GM18499 (cell line): ENCODE data around the gene IFI27L1.
"Not testable (repeated sequence)": the region's sequence is repeated elsewhere in the genome, so short reads cannot be mapped to it uniquely, and the experiment has no call there.

ENCODE experiments used
- ATAC-seq: cut with Tn5 transposase; IDR thresholded peaks from one replicate; pipeline ENCODE4 v1.9.1; 2021; ENCODE audit warnings: moderate number of reproducible peaks; ENCODE audit not compliant: insufficient read depth, unreplicated experiment

Gene IFI27L1

DNA sequence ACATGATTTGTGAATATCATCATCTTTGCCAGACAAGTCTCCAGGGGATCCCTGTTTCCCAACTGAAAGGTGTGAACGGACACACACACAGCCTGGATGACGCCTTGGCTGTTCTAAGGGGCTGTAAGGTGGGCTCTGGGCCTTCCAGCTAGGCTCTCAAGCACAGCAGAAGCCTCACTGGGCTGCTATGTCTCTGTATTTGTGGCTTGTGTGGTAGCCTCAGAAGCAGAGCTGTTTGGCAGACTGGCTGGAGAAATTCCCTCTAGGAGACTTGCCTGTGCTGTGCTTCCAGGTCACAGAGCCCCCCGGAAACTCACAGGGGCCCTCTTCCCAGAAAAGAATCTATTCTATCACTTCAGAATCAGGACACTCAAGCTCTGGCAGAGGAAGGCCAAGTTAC, 33.5 kb upstream of the IFI27L1 start:
- no peak for ATAC-seq

DNA sequence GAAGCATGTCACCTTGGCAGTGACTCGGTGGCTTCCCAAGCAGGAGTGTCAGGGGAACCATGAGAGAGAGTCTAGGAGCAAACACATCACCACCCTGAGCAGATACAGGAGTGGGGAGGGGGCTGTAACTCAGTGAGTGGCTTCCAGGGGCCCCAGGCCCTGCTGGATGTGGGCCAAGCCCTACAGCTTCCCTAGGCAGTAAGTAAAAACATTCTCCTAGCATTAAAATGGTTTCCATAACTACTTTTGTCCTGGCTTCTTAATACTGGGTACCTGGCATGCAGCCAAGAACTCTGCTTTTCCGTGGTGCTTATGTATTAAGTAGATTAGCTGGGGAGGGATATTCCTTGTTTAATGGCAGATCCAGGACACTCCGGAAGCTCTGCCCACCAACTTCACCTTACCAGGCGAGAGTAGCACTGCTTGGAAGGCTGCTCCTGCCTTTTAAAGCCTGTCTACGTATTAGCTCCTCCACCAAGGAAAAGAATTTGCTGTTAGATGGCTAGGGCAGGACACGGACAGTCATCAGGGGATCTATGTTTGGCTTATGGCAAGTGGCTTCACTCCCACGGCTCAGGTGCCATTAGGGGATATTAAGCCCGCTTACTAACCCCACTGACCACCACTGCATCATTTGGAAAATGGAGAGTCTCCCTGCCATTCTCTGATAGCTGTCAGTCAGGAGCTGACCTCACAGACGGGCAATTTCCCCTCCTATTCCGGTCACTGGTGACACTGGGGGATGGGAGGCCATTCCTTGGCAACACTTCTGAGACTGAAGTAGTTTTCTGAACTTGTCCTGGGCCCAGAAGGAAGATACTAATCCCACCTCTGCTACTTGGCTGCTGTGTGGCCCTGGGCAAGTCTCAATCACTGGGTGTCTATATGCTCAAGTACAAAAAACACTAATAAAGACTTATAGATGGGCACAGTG, 32.2 kb upstream of the IFI27L1 start:
- ATAC-seq = no peak

DNA sequence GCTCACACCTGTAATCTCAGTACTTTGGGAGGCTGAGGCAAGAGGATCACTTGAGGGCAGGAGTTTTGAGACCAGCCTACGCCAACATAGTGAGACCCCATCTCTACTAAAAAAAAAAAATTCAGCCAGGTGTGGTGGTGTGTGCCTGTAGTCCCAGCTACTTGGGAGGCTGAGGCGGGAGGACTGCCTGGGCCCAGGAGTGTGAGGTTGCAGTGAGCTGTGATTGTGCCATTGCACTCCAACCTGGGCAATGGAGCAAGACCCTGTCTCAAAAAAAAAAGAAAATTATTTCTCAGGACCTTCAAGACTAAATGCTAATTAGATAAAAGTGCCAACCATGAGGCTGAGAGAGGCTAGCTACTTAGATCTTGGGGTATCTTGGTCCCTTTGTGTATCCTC, 31.5 kb upstream of the IFI27L1 start:
- no peak for ATAC-seq

DNA sequence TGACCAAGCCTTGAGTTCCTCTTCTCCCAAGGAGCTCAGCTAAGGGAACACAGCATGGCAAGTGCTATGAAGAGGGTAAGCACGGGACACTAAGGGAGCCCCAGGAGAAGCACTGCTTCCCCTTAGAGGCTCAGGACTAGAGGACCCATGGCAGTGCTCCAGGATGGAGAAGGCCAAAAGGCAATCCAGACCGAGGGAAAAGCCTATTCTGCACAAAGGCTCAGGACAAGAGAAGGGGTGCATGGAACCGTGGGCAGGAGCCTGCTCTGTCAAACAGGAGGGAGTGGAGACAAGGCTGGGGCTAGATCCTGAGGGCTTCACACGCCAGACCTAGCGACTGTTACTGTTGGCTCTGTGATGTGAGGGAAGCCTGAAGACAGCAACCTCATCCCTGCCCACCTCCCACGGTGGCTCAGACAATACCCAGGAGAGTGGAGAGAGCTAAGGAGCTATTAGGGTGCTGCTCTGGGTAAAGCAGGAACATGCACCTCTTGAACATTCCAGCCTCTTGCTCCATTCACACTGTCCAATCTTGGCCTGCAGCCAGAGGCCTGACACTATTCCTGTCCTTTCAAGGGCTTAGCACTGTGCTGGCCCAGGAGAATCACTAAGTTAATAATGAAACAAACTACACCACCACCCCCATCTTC, 30.8 kb upstream of the IFI27L1 start:
- no peak for ATAC-seq

DNA sequence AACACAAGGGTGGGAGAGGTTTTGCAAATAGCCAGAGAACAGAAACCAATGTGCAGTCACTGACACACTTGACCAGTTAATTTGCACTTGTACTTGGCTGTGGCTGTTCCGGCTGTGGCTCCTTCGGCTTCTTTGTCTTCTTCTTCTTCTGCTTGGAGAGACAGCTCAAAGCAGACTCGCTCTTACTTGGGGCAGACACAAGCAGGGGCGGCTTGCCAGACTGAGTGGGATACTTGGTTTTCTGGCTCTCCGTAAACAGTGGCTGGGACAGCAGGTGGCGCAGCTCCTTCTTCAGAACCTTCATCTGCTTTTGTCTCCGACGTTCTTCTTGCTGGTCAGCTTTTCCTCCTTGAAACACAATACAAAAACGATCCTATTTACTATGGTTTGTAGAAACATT, 30.0 kb upstream of the IFI27L1 start:
- ATAC-seq = no peak

DNA sequence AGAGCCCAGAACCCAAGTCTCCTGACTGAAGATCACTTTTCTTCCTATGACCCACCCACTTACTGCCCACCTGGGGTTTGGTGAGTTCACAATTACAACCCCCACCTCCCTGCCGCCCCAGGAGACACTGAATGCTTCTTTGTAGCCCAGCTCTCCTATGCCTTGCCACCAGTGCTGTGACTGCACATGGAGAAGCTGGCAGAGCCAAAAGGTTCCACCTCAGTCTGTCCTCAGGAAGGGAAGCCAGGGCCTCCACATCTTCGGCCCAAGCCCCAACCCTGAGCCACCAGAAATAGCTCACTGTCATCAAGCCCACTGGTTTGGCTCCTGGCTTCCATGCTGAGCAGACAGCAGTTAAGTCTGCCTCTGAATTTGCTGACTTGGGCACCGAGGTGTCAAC, 29.3 kb upstream of the IFI27L1 start:
- no peak for ATAC-seq

DNA sequence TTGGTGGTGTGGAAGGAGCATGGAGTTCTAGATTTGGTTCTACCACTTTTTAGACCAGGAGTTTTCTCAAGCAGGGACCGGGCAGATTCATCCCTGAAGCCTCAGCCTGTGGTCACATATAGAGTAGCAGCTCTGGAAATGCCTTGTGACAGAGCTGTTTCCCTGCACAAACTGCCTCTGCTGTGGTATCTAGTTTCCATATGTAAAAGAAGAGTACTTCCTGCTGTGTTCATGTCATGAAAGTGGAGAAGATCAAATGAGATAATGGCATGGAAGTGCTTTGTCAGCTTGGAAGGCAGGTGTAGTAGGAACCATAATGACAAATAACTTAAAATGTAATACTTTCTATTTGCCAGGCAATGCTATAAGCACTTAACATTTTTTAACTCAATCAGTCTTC, 28.9 kb upstream of the IFI27L1 start:
- ATAC-seq = no peak

DNA sequence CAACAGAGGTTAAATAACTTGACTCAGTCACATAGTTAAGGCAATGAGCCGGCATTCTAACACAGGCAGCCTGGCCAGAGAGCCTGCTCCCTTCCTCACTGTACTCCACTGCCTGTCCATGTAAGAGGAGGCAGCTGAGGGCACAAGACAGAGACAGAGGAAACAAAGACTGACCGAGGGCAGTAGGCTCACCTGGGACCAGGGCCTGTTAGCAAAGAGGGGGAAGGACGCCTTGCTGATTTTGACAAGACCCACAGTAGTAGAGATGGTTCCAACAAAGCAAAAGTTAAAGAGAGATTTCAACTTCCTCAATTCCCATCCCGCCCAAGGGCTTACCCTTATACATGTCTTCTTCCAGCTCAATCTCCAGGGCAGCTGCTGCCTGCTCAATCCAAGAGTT, 28.4 kb upstream of the IFI27L1 start:
- ATAC-seq = no peak

DNA sequence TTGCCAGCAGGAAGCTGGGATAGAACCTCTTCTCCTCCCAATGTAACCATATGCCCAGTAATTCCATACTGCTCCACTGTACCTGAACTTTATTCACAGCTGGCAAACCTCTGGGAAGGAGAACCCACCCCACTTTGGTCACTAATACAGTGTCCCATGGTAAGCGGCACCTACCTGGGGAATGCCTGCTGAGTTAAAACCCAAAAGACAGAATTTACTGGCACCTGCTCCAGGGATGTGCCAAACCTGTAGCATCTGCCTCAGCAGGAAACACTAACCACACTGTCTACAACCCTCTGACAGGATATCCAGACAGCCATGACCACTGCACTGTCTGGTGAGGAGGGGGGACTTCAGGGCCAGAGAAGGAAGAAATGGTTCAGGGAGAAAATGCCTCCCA, 26.7 kb upstream of the IFI27L1 start:
- no peak for ATAC-seq

DNA sequence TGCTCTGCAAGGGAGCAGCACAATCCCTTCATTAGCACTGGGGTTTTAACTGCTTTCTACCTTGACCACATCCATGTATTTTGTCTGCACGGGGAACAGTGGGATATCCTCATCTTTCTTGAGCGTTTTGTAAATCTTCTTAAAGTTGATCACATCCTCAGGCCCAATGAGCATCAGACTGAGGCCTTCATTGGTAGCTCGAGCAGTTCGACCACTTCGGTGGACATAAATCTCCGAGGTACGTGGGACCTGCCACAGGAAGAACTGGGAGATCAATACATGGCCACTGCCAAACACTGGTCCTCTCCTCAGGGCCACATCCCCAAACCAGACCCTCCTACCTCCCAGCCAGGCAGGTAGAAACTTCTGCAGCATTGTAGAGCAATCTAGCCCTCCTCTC, 26.2 kb upstream of the IFI27L1 start:
- no peak for ATAC-seq

DNA sequence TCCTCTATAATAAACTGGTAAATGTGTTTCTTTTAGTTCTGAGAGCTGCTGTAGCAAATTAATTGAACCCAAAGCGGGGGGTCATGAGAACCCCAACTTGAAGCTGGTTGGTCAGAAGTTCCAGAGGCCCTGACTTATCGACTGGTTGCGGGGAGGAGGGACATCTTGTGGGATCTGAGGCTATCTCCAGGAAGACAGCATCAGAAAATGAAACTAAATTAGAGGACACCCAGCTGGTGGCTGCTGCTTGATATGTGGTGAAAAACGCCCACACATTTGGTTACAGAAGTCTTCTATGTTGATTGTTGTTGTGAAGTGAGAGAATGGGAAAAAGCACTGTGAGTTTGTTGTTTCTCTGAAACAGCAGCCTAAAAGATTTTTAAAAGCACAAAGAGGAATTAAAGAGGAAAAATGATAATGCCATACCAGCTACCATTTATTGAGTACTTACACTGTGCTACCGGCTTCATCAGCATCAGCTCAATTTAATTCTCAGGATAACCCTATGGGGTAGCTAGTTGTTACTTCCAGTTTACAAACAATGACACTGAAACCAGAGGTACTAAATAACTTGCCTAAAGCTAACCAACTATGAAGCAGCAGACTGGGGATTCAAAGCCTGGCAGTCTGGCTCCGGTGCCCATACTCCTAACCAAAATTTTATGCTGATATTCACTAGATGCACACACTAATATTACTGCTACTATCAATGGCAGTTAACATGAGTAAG, 24.4 kb upstream of the IFI27L1 start:
- ATAC-seq = no peak

DNA sequence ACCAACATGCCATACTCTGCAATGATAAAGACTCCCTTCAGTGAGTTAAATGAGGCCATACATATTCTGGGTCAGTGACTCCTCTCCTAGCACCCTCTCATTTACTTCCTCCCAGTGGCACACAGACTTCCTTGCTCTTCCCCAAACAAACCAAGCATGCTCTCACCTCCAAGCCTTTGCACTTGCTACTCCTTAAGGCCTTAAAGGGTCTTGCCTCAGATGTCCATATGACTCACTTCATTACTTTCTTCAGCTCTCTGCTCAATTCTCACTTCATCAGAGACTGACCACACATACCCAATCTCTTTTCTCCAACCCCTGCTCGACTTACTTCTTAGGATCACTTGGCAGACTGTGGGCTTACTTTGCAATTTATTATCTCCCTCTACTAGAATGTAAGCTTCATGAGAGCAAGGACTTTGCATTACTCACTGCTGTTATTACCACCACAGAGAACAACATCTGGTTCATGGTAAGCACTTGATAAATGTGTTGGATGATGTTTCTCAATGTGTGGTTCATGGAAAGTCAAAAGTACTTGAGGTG, 22.9 kb upstream of the IFI27L1 start:
- ATAC-seq = no peak

DNA sequence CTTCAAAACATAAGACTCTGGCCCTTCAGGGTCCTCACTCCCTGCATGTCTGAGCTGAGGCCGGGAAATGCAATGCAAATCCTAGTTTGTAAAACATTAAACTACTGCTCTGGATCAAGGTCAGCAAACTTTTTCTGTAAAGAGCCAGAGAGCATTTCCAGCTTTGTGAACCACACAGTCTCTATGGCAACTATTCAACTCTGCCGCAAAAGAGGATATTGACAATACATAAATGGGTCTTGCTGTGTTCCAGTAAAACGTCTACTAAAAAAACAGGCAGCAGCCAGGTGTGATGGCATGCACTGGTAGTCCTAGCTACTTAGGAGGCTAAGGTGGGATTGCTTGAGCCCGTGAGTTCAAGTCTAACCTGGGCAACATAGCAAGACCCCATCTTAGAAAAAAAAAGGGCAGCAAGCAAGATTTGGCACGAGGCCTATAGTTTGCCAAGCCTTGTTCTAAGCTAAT, 22.4 kb upstream of the IFI27L1 start:
- no peak for ATAC-seq

DNA sequence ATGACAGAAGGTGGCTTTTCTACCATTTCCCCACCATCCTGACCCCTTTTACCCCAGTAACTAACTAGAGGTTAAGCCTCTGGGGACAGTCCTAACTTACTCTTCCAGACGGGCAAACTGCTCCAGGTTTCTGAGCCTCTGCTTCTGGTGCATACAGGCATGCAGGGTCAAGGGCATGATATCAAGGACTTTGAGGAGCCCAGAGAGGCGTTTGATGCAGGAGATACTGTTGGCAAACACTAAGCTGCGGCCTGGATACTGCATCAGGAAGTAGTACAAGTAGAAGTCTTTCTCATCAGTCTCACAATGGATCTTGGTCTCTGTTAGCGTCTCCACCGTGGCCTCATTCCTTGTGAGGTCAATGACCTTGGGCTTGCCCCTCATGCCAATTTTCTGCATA, 21.1 kb upstream of the IFI27L1 start:
- ATAC-seq = no peak

DNA sequence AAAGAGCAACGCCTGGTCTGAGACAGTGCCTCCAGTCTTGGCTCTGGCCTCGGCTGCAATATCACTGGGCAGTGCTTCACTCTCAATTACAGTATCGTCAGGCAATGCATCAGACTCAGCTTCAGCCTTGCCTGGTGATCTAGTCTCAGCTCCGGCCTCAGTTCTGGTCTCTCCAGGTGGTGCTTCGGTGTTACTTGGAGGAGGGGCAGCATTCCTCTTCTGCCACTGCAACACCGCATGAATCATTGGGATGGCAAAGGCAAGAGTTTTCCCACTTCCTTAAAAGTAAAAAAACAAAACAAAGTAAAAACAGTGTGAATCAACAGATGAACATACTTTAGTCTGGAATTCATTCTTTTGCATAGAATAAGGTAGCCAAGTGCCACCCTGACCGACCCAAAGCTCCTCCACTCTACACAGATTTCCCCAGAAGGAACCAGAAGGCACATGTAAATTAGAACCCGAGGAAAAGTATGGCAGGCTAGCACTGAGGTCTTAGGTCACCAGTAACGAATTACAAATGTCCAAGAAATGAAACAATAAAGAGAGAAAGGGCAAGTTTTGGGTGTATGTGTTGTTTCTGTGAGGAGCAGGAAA, 18.7 kb upstream of the IFI27L1 start:
- ATAC-seq = no peak

DNA sequence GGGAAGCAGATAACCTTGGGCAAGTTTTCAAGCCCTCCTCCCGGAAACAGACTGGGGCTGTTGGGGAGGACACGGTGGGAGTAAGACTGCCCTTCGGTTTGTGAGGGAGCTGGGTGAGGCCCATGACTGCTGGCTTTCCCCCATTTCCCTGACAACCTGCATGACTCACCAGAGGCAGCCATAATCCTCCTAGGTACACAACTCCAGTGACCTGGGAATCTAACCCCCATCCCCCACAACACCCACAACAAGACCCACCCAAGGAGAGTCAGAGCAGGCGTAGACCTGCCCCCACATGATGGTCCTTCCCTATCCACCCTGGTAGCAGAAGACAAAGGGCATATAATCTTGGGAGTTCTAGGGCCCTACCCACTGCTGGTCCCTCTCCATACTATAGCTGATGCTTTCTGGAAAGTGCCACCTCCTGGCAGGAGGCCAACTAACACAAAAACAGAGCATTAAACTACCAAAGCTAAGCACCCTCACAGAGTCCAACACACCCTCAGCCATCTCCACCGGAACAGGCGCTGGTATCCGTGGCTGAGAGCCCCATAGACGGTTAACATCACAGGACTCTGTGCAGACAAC, 14.9 kb upstream of the IFI27L1 start:
- no peak for ATAC-seq

DNA sequence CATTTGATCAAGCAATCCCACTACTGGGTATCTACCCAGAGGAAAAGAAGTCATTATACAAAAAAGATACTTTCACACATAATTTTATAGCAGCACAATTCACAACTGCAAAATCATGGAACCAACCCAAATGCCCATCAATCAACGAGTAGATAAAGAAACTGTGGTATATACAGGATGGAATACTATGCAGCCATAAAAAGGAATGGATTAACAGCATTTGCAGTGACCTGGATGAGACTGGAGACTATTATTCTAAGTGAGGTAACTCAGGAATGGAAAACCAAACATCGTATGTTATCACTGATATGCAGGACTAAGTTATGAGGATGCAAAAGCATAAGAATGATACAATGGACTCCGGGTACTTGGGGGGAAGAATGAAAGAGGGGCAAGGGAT, 9.0 kb upstream of the IFI27L1 start:
- not testable (repeated sequence) for ATAC-seq

DNA sequence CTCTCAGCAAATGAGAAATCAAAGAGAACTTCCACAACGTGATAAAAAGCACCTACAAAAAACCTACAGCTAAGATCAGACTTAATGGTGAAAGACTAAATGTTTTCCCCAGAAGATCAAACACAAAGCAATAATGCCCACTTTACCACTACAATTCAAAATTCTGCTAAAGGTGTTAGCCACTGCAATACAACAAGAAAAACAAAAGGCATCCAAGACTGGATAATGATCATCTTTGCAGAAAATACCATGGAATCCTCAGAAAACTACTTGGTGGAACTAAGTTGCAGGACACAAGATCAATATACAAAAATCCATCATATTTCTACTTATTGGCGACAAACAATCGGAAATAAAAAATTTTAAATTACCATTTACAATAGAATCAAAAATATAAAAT, 6.6 kb upstream of the IFI27L1 start:
- no peak for ATAC-seq

DNA sequence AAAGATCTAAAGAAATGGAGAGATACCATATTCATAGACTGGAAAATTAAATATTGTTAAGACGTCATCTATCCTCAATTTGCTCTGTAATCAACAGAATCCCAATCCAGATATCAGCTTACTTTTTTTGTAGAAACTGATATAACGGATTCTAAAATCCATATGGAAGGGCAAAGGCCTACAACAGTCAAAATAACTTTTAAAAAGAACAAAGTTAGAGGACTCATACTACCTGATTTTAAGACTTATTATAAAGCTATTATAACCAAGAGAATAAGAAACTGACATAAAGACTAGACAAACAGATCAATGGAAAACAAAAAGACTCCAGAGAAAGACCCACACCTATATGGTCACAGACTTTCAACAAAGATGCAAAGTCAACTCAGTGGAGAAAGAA, 6.1 kb upstream of the IFI27L1 start:
- no peak for ATAC-seq
